NT2/D1 (cell line): ENCODE results near the gene FARS2.

Experiments used
- YY1 ChIP-seq: IDR thresholded peaks from 2 replicates; pipeline ENCODE4 v1.6.1; 2011; ENCODE audit not compliant: insufficient read length, insufficient read depth
- ZNF274 ChIP-seq: IDR thresholded peaks from 2 replicates; pipeline ENCODE4 v1.6.1; 2011; ENCODE audit warnings: mild to moderate bottlenecking, low read depth, low read length

- TF ChIP-seq YY1 (no peak), ZNF274 (no peak)
These were observed 30.8 kb downstream of the FARS2 start for GRCh38 chr6:5292154-5292553.
